C1 segment of cervical spinal cord (tissue), 14 donors: Measurements from ENCODE around the gene SFTPA2.
"Not testable (repeated sequence)": the region's sequence is repeated elsewhere in the genome, so short reads cannot be mapped to it uniquely, and the experiment has no call there.

Source experiments
- DNase-seq, 14 donors: peaks; one replicate each; lab custom pipeline; 2025; lab: John Stamatoyannopoulos, UW

SFTPA2 gene

GRCh38 chr10:79559726-79560125 lies 481 bp downstream of the SFTPA2 start:
- DNase-seq: peak in 1 of 14 donors; percentile 84

- peak in 1 of 14 donors; percentile 61 for DNase-seq
These were observed 3.2 kb downstream of the SFTPA2 start for GRCh38 chr10:79556961-79557360.

GRCh38 chr10:79555354-79556309 lies 4.6 kb downstream of the SFTPA2 start:
- DNase-seq: no peak

GRCh38 chr10:79552143-79552542 lies 8.1 kb downstream of the SFTPA2 start:
- no peak for DNase-seq

GRCh38 chr10:79547973-79548372 lies 12.2 kb downstream of the SFTPA2 start:
- no peak for DNase-seq

- not testable (repeated sequence) for DNase-seq
These were observed 13.1 kb downstream of the SFTPA2 start for GRCh38 chr10:79547128-79547527.

- peak in 1 of 14 donors; percentile 77 for DNase-seq
These were observed 15.1 kb downstream of the SFTPA2 start for GRCh38 chr10:79544926-79545659.

- not testable (repeated sequence) for DNase-seq
These were observed 15.8 kb downstream of the SFTPA2 start for GRCh38 chr10:79544408-79544807.

GRCh38 chr10:79542626-79543025 lies 17.6 kb downstream of the SFTPA2 start:
- DNase-seq: no peak

- not testable (repeated sequence) for DNase-seq
These were observed 19.3 kb downstream of the SFTPA2 start for GRCh38 chr10:79540930-79541329.

- DNase-seq: not testable (repeated sequence)
These were observed 21.9 kb downstream of the SFTPA2 start for GRCh38 chr10:79538311-79538710.

GRCh38 chr10:79533903-79534175 lies 26.4 kb downstream of the SFTPA2 start:
- not testable (repeated sequence) for DNase-seq

GRCh38 chr10:79533142-79533902 lies 26.9 kb downstream of the SFTPA2 start:
- DNase-seq: not testable (repeated sequence)

GRCh38 chr10:79528261-79528660 lies 31.9 kb downstream of the SFTPA2 start:
- DNase-seq: not testable (repeated sequence)

- not testable (repeated sequence) for DNase-seq
These were observed 35.0 kb downstream of the SFTPA2 start for GRCh38 chr10:79525049-79525710.

GRCh38 chr10:79523157-79523853 lies 36.9 kb downstream of the SFTPA2 start:
- not testable (repeated sequence) for DNase-seq

GRCh38 chr10:79522464-79522863 lies 37.7 kb downstream of the SFTPA2 start:
- not testable (repeated sequence) for DNase-seq

- not testable (repeated sequence) for DNase-seq
These were observed 38.5 kb downstream of the SFTPA2 start for GRCh38 chr10:79521751-79522150.

GRCh38 chr10:79517567-79517966 lies 42.6 kb downstream of the SFTPA2 start:
- DNase-seq: not testable (repeated sequence)

GRCh38 chr10:79516532-79517205 lies 43.5 kb downstream of the SFTPA2 start:
- not testable (repeated sequence) for DNase-seq
